ENCODE data around the gene KLK2.
"Not testable (repeated sequence)": the region's sequence is repeated elsewhere in the genome, so short reads cannot be mapped to it uniquely, and the experiment has no call there.

KLK2 gene

DNA sequence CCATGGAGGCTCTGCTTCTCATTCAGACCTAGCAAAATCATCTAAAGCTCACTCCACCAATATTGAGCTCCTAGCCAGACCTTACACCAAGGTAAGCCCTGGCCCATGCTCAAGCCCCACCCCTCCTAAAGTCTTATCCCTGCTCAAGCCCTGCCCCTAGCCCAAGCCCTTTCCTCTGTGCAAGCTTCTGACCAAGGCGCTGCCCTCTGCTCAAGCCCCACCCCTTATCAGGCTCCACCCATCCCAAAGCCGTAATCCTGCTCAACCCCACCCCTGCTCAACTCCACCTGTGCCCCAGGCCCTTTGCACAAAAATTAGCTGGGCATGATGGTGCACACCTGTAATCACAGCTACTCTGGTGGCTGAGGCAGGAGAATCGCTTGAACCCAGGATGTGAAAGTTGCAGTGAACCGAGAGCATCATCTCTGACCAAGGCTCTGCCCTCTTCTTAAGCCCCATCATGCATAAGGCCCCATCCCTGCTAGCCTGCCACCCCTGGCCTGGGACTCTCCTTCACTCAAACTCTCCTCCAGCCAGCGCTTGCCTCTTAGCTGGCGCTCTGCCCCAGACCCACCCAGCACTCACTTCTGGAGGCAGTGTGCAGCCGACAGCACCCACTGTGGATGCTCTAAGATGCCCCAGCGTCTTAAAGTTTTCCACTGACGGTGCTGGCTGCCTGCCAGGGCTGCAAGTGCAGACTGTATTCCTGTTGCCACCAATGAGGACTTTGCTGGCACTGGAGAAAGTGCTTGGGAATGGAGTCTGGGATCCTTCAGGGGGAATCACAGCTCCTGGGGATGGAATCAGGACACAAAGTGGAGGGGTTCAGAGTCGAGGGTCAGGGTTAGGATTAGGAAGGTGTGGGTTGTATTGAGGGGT lies 21.5 kb downstream of the KLK2 start:
- DNase-seq (ENCODE audit: low read depth in 2 of 2) = no peak

DNA sequence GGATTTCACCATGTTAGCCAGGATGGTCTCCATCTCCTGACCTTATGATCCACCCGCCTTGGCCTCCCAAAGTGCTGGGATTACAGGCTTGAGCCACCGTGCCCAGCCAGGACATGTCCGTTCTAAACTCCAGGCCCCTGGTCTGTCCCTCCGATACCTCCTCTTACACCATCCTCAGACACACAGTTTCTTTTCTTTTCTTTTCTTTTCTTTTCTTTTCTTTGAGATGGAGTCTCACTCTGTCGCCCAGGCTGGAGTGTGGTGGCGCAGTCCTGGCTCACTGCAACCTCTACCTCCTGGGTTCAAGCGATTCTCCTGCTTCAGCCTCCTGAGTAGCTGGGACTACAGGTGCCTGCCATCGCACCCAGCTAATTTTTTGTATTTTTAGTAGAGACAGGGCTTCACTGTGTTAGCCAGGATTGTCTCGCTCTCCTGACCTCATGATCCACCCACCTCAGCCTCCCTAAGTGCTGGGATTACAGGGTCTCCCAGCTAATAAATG lies 22.9 kb downstream of the KLK2 start:
- not testable (repeated sequence) for DNase-seq (ENCODE audit: low read depth in 2 of 2)

DNA sequence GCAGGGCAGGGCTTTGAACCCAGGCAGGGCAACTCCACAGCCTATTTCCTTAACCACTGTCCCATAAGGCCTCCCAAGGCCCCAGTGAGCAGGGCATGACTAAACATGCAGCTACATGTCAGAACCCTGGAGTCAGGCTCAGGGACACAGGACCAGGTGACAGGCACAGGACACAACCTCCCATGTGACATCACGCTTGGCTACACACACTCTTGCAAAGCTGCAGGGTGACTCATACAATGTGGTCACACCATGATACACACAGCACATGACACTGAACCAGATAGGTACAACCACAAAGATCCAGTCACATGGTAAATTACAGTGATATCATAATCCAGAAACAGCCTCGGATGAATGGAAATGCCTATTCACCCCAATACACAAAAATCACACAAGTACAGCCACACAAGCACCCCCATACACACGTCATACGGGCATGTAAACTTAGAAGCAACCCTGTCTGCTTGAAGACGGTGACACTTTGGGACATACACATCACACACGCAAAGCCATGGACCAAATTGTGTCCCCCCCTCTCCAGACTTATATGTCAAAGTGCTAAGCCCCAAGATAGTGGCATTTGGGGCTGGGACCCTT lies 23.5 kb downstream of the KLK2 start:
- DNase-seq (ENCODE audit: low read depth in 2 of 2) = no peak

DNA sequence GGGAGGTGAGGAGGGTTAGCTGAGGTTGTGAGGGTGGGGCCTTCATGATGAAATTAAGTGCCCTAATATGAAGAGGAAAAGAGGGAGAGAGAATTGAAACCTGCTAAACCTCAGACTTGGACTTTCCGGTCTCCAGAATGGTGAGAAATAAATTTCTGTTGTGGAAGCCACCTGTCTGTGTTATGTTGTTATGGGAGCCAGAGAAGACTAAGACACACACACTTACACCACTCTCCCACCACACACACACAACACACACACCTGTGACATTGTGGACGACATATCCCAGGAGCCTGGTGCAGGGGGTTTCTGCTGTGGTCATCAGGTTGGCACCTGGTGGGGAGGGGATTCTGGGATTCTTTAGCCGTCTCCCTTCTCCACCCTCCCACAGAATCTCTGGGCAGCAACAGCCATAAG lies 24.0 kb downstream of the KLK2 start:
- DNase-seq (ENCODE audit: low read depth in 2 of 2) = no peak

DNA sequence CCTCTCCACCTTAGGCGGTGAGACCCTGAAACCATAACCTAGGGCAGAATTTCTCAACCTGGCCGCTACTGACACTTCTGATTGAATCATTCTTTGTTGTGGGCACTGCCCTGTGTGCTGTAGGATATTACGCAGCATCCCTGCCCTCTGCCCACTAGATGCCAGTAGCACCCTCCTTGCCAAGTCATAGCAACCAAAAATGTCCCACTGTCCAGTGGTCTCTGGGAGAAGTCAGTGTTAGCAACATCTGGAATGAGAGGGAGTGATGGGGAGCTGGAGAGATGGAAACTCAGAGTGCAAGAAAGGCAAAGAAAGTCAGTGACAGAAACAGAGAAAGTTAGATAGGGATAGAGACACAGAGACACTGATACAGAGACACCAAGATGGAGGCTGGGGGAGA lies 24.4 kb downstream of the KLK2 start:
- DNase-seq (ENCODE audit: low read depth in 2 of 2) = no peak

DNA sequence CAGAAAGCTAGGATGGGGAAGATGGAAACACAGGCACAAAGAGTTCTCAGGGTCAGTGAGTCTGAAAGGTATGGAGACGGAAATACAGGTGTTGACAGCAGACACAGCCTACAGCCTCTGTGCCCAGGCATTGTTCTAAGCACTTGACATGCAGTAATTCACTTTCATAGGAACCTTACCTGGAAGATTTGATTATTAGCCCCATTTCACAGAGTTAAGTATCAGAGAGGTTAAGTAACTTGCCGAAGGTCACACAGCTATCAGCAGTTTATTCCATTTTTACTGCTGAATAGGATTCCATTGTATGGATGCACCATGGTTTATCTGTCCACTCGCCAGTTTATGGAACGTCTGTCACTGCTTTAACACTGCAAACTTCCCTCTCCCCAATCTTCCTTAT lies 24.8 kb downstream of the KLK2 start:
- DNase-seq (ENCODE audit: low read depth in 2 of 2) = no peak

DNA sequence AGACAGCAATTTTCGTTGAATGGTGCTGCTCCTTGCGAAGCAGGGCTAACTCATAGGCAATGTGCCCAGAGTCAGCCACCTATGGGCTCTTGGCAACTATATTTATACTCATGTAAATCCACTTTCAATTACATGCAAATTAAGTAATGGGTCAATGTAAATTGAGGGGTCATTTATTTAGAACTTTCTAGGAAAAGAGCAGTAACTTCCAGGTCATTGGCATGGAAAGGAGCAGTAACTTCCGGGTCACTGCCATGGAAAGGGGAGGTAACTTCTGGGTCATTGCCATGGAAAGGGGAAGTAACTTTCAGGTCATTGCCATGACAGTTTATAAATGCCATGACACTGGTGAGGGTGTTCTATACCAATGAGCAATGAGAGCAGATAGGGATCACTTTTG lies 26.3 kb downstream of the KLK2 start:
- DNase-seq (ENCODE audit: low read depth in 2 of 2) = no peak

DNA sequence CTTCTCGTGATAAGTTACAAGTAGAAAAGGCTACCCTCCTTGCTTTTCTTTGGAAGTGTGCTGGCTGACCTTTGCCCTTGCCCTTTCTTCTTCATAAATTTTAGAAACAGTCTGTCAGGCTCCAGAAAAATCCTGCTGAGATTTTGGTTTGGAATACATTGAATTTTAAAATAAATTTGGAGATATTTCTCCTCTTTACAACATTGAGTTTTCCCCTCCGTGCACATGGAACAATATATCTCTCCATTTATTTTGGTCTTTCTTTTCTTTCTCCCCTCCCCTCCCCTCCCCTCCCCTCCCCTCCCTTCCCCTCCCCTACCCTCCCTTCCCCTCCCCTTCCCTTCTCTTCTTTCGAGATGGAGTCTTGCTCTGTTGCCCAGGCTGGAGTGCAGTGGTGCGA lies 29.4 kb downstream of the KLK2 start:
- DNase-seq (ENCODE audit: low read depth in 2 of 2) = no peak

DNA sequence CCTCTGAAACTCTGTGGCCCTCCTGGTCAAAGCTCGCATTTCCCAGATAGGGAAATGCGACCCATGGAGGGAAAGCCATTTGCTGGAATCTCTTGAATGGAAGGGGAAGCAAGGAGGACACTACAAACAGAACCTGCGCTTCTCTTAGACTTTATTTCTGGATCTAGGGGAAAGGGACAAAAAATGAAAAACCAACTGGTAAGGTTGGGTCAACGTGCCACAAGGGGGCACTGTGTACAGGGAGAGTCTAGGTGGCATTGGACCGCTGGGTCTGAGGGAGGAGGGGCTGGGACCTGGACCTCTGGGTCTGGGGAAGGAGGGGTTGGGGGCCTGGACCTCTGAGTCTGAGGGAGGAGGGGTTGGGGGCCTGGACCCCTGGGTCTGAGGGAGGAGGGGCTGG lies 33.0 kb downstream of the KLK2 start:
- DNase-seq (ENCODE audit: low read depth in 2 of 2) = peak in 1 of 2 donors; percentile 12

DNA sequence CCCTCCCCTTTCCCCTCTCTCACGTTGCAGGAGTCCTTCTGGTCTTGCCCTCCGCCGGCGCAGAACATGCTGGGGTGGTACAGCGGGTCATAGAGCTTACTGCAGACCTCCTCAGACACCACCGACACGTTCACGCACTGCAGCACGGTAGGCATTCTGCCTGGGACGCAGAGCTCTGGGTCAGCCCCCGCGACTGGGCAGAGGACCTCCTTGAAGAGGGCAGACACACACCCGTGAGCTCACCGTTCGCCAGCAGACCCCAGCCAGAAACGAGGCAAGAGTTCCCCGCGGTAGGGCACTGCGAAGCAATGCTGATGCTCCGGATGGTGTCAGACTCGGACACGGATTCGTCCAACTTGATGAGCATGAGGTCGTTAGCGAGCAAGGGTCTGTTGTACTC lies 35.1 kb downstream of the KLK2 start:
- no peak for DNase-seq (ENCODE audit: low read depth in 2 of 2)

DNA sequence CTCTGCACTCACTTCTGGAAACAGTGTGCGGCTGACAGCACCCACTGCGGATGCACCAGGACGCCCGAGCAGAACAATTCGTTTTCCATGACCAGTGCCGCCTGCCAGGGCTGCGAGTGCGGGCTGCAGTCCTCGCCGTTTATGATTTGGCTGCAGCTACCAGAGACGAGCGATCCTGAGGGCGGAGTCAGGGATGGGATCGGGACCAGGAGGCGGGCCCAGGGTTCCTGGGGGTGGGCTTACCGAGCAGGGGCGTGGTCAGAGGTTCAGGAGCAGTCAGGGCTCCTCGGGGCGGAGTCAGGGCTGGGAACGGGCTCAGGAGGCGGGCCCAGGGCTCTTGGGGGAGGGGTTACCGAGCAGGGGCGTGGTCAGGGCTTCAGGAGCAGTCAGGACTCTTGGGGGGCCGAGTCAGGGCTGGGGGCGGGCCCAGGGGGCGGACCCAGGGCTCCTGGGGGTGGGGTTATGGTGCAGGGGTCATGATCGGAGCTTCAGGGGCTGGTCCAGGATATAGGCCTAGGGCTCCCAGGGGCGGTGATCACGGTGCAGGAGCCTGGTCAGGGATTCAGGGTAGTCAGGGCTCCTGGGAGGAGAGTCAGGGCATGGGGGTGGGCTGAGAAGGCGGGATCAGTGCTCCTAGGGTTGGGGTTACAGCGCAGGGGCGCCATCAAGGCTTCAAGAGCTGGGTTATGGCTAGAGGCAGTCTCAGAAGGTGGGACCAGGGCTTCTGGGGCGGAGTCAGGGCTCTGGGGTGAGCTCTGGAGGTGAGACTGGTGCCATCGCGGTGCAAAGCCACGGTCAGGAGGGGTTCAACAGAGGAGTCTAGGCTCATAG lies 36.2 kb downstream of the KLK2 start:
- no peak for DNase-seq (ENCODE audit: low read depth in 2 of 2)

DNA sequence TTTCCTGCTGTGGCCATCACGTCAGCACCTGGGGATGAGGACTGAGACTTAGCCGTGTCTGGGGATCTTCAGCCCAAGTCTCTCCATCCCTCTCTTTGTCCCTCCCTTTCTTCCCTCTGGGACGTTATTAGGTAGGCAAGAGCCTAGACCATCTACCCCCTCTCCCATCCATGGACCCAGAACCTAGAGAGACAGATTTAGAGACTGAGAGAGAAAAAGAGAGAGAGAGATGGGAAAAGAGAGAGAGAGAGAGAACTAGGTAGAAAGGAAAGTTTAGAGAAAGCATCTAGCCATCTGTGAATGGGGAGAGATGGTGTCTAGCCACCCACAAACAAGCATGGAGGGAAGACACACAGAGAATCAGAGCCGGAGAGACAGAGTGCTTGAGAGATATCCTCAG lies 37.5 kb downstream of the KLK2 start:
- DNase-seq (ENCODE audit: low read depth in 2 of 2) = no peak

DNA sequence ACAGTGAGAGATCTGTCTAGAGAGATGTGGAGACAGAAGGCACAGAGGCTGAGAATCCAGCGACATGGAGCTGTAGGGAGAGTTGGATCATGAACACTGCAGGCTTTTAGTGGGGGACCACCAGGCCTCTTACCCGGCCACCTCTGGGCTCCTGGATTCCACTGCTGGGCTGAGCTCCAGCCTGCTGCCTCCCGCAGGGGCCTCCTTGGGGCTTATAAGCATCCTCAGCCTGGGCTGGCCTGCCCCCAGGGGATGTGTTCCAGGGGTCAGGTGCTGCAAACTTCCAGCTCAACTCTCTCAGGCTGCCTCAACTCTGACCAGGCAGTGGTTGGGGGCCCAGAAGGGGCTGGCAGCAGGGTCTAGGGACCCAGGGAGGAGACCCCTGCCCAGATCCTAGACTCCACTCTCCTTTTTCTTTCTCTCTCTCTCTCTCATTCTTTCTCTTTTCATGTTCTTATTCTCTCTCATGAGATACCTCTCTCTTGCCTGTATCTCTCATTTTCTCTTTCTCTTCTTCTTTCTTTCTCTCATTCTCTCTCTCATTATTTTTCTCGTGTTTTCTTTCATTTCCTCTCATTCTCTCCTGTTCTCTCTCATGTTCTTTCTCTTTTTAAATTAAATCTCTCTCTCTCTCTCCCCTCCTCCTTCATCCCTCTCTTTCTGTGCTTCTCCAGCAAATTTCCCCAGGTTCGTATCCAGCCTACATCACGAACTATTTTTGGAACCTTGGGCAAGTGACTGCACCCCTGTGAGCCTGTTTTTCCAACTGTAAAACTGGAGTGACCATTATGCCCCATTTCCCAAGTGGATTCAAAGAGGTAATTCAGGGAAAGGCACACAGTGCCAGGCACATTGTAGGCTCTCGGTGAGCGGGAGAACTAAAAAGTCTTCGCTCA lies 38.2 kb downstream of the KLK2 start, which contains the start of gene KLK4:
Gene KLK4, minus strand, starts transcription at position 190 of the 896 bp plus-strand sequence. CDS start 657 bp downstream, outside the sequence.
- no peak for DNase-seq (ENCODE audit: low read depth in 2 of 2)

DNA sequence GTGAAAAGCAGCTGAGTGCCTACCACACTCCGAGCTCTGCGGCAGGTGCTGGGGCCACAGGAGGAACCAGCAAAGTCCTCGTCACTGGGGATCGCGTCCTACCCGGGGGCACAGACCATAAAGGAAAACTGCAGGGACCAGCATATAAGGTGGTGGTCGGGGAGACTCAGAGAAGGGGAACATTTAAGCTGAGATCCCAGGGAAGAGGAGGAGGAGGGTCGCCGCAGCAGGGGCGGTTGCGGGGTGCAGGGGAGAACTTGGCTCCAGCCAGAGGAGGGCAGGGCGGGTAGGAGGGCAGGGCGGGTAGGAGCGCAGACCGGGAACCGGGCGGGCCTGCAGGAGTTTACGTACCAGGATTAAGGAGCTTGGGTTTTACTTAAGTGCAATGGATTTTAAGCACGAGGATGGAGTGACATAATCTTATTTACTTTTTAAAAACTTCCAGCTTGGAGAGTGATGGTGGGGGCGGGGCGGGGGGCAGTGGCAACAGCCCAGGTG lies 38.9 kb downstream of the KLK2 start:
- DNase-seq (ENCODE audit: low read depth in 2 of 2) = no peak

DNA sequence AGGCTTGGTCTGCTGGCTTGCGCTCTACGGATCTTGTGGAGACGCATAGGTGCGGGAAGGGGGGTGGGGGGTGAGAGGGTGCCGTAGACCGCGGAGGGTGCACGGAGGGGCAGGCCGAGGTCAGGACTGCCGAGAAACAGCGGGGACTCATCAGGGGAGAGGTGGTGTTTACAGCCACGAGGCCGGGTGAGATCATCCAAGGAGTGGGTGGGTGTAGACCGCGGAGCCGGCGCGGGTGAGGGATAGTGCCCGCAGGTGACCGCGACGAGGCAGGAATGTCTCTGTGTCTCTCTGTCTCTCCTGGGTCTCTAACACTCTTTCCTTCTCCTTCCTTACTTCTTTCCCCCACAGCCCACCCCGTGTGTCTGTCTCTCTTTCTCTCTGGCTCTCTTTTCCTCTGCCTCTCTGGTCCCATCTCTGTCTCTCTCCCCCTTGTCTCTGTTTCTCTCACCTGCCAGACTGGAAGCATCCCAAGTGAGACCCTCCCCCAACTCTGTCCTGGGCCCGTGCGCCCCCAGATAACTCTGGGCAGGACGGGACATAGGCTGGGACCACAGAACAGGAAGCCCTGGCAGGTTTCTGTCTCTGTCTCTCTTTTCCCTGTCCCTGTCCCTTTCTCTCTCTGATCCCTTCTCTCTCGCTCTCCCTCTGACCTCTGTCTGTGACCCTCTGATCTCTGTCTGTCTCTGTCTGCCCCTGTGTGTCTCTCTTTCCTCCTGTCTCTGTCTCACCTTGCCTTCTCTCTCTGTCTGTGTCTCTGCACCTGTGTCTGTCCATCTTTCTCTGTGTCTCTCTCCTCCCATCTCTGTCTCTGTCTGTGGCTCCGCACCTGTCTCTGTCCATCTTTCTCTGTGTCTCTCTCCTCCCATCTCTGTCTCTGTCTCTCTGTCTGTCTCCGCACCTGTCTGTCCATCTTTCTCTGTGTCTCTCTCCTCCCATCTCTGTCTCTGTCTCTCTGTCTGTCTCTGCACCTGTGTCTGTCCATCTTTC lies 39.8 kb downstream of the KLK2 start:
- no peak for DNase-seq (ENCODE audit: low read depth in 2 of 2)

DNA sequence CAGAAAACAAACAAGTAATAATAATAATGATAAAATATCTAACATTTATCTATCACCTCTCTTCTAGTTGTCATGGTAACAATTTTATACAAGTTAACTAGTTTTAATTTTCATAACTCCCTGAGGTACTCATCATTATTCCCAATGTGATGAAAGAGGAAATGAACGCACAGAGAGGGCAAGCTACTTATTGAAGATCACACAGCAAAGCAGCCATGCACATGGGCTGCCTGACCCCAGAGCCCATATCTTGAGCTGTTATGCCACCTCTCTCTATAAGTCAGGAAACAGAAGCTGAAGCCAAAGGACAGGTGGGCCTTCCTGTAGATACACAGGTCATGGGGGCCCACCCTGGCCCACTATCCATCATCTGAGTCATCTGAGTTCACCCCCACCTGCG lies 42.8 kb downstream of the KLK2 start:
- no peak for DNase-seq (ENCODE audit: low read depth in 2 of 2)

DNA sequence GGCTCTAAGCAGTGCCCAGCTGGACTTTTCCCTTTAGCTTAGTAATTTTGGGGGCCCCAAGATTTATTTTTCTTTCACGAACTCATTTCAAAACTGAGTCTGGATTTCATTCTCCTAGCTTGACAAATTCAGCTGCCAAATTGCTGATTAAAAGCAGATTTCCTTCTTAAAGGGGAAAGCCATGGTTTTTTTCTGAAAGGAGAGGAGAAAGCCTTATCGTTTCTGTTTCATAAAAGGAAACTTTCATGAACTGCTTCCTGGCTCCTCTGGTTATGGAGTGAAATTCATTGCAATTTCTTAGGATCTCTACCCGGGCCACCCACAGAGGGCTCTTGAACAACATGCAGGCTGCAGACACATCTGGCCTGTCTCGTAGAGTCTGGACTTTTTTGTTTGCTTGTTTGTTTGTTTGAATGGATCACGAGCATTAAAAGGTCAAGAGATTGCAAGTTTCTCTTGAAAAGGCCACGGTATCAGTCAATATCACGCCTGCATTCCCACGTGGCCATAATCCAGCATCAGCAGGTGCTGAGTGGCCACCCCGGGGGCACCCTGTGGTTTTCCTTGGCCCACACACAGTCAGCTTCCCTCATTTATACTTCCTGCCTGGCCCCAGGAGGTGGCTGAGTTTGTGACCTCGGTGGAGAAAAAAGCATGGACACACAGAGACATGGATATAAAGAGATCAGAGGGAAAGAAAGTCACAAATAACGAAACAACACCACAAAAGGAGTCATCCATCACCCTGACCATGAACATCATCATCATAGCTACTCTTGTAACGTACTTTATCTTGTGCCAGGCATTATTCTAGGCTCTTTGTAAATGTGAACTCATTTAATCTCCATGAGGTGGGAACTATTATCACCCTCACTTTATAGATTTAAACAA lies 48.4 kb downstream of the KLK2 start:
- DNase-seq (ENCODE audit: low read depth in 2 of 2) = no peak

DNA sequence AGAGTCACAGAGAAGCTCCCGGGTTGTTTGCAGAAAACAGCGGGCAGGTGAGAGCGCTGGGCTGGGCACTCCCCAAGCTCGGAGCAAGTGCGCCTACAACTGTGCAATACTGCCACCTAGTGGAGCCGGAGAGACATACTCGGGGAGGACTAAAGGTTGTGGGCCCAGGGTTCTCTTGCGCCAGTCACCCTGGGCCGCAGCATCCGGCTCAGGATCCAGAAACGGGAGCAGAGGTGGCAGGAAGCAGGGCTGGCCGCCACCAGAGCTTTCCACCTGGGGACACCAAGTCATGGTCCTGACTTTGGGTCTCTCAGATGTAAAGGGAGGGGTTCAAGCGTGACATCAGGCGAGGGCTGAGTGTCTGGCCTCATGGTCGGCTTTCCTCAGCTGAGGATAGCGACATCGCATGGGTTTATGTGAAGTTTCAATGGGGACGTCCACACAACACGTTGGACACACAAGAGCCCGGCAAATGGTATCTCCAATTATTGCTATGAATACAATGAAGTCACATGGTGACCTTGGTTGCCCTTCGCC lies 49.1 kb downstream of the KLK2 start:
- DNase-seq (ENCODE audit: low read depth in 2 of 2) = peak; percentile 35 to 55

All from stimulated activated CD8-positive, alpha-beta memory T cell treated with anti-CD3 and anti-CD28 coated beads, Interleukin-2, amount 100 ng/mL, for 1 hour (primary cell).